B cell (primary cell): ENCODE measurements around the gene CPED1. TPM values are rescaled to one million over a fixed set of nuclear protein-coding genes. Genes with fewer than 3 reads are reported as not detected.

Experiments
- ATAC-seq: fragments of 200-7000 bp; cut with Tn5 transposase; one replicate; pipeline ENCODE4 v1.10.0; 2021; ENCODE audit warnings: low read depth, mild to moderate bottlenecking, moderate number of reproducible peaks, moderate library complexity
- CTCF ChIA-PET: fragments of 350-600 bp; sonication (Branson Sonifier 250); formaldehyde crosslinking; loops from one replicate; lab custom pipeline; 2021; ENCODE audit warnings: antibody characterized with exemption, inconsistent platforms; lab: Charles Lee
- POLR2A ChIA-PET: fragments of 350-600 bp; sonication (Branson Sonifier 250); formaldehyde crosslinking; loops from one replicate; lab custom pipeline; 2021; ENCODE audit warnings: antibody characterized with exemption; lab: Charles Lee
- DNase-seq: peaks from one replicate; pipeline ENCODE4 v3.0.0; 2013
- H2AFZ ChIP-seq: 2 replicates; pipeline ENCODE4 v1.6.1; 2012; ENCODE audit warnings: mild to moderate bottlenecking, low read depth, low read length; ENCODE audit not compliant: insufficient read depth, poor library complexity, severe bottlenecking
- H3K27ac ChIP-seq, 2 donors: 1 replicate in 1 of 2; 2 replicates in 1 of 2; pipeline ENCODE4 v1.5.1; 2012 to 2013; ENCODE audit warnings: low read length in 2 of 2, mild to moderate bottlenecking in 2 of 2, moderate library complexity in 1 of 2
- H3K27me3 ChIP-seq, 4 experiments: fragments of 200-600 bp in 1 of 4; sonication (generic) in 1 of 4; replicated peaks in 1 of 4; 1 replicate in 2 of 4; 2 replicates in 2 of 4; pipeline versions ENCODE4 v1.6.1 to v1.7.0; 2013 to 2016; ENCODE audit warnings: low read length in 3 of 4, mild to moderate bottlenecking in 2 of 4, mixed read lengths in 1 of 4, moderate library complexity in 1 of 4; ENCODE audit not compliant: insufficient read depth in 4 of 4, control insufficient read depth in 3 of 4; ENCODE audit errors: control extremely low read depth in 1 of 4
- H3K36me3 ChIP-seq, 2 experiments: replicated peaks in 1 of 2; 1 replicate in 1 of 2; 2 replicates in 1 of 2; pipeline versions ENCODE4 v1.6.1 to v1.7.1; 2013; ENCODE audit warnings: low read length in 1 of 2; ENCODE audit not compliant: insufficient read depth in 2 of 2, control insufficient read depth in 1 of 2; ENCODE audit errors: control extremely low read depth in 1 of 2, extremely low read depth in 1 of 2
- H3K4me1 ChIP-seq, 2 donors: fragments of 200-600 bp in 1 of 2; sonication (generic) in 1 of 2; 1 replicate in 1 of 2; 2 replicates in 1 of 2; pipeline versions ENCODE4 v1.5.1 to v1.6.1; 2013 to 2017; ENCODE audit warnings: low read length in 2 of 2; ENCODE audit not compliant: control insufficient read depth in 2 of 2, insufficient read depth in 2 of 2
- H3K4me2 ChIP-seq: replicated peaks from 2 replicates; pipeline ENCODE3; 2012; ENCODE audit warnings: mild to moderate bottlenecking, low read depth, low read length; ENCODE audit not compliant: poor library complexity, severe bottlenecking
- H3K4me3 ChIP-seq, 5 experiments: fragments of 200-600 bp in 1 of 5; sonication (generic) in 1 of 5; 1 replicate in 3 of 5; 2 replicates in 2 of 5; pipeline versions ENCODE4 v1.5.1 to v1.7.0; 2011 to 2016; ENCODE audit warnings: low read length in 4 of 5, mild to moderate bottlenecking in 4 of 5, low read depth in 2 of 5, control low read depth in 1 of 5, moderate library complexity in 1 of 5; ENCODE audit not compliant: insufficient read depth in 1 of 5; ENCODE audit errors: control extremely low read depth in 1 of 5, extremely low read depth in 1 of 5
- H3K79me2 ChIP-seq: fragments of 200-600 bp; sonication (generic); one replicate; pipeline ENCODE4 v1.6.0; 2016; ENCODE audit warnings: low read length; ENCODE audit not compliant: control insufficient read depth, insufficient read depth
- H3K9ac ChIP-seq: fragments of 200-600 bp; sonication (generic); 2 replicates; pipeline ENCODE4 v1.6.1; 2017; ENCODE audit warnings: mild to moderate bottlenecking, low read length, moderate library complexity
- H3K9me3 ChIP-seq, 3 donors: one replicate each; pipeline versions ENCODE4 v1.6.1 to v1.7.1; 2013; ENCODE audit warnings: low read length in 2 of 3; ENCODE audit not compliant: control insufficient read depth in 2 of 3, insufficient read depth in 1 of 3; ENCODE audit errors: control extremely low read depth in 1 of 3
- H4K20me1 ChIP-seq: 2 replicates; pipeline ENCODE4 v1.6.0; 2012; ENCODE audit warnings: mild to moderate bottlenecking, low read length; ENCODE audit not compliant: insufficient read depth, control insufficient read depth, poor library complexity, severe bottlenecking
- H3K27ac Mint-ChIP-seq: one replicate; pipeline ENCODE4 v1.8.0; 2021; ENCODE audit warnings: mixed read lengths
- H3K27me3 Mint-ChIP-seq: one replicate; pipeline ENCODE4 v1.8.0; 2021; ENCODE audit warnings: mixed read lengths
- H3K4me1 Mint-ChIP-seq: one replicate; pipeline ENCODE4 v1.8.0; 2021; ENCODE audit warnings: mixed read lengths
- H3K4me3 Mint-ChIP-seq: one replicate; pipeline ENCODE4 v1.8.0; 2021; ENCODE audit warnings: mixed read lengths
- H3K9me3 Mint-ChIP-seq: one replicate; pipeline ENCODE4 v1.8.0; 2022; ENCODE audit warnings: mixed read lengths; ENCODE audit not compliant: insufficient read depth
- CTCF ChIP-seq: fragments of 200-600 bp; IDR thresholded peaks from one replicate; pipeline ENCODE4 v1.8.0; 2022; ENCODE audit warnings: antibody characterized with exemption, mild to moderate bottlenecking
- EZH2 ChIP-seq: IDR thresholded peaks from 2 replicates; pipeline ENCODE4 v1.6.1; 2012; ENCODE audit warnings: borderline replicate concordance, low read depth, mild to moderate bottlenecking, moderate library complexity, low read length; ENCODE audit not compliant: insufficient read depth, poor library complexity, severe bottlenecking
- WGBS: methylation state at CpG from one replicate; pipeline ENCODE4 v1.1.5; 2013; ENCODE audit warnings: missing lambda C conversion rate; ENCODE audit not compliant: insufficient coverage; 5-methylcytosine and 5-hydroxymethylcytosine counted together
- intact Hi-C: fragments of 100-400 bp; cut with micrococcal nuclease; formaldehyde crosslinking; loops from one replicate; pipeline ENCODE4 v1.10.0; 2022
- polyA plus RNA-seq: library from polyadenylated mRNA; depleted of rRNA; stranded (reverse); fragments of >200 nt; gene quantifications from 2 replicates; pipeline ENCODE4 v1.2.3, GENCODE V29; 2012
- total RNA-seq, 2 donors: library from RNA; stranded (reverse); fragments of 120-200 nt in 1 of 2; gene quantifications; 1 replicate in 1 of 2; 2 replicates in 1 of 2; pipeline versions ENCODE4 v1.2.3 to v1.2.4, GENCODE V29; 2013 to 2022

Gene CPED1
- total and polyA plus RNA-seq, 2 donors (not counting 1 experiment from before 2014, with no cell fraction given): 0.44 to 3.8 TPM

- Histone ChIP-seq H3K27me3 (no peaks in the 10 kb centered on the region), H3K4me2 (no peak overlapping the region), H3K4me3 (no peak overlapping the region), H3K27ac (no peak overlapping the region), H4K20me1 (no peaks in the 10 kb centered on the region), H3K79me2 (no peaks in the 10 kb centered on the region), H3K4me1 (no peaks in the 10 kb centered on the region), H3K36me3 (no peaks in the 10 kb centered on the region), H3K9me3 (no peaks in the 10 kb centered on the region), H3K9ac (no peak overlapping the region), H2AFZ (no peak overlapping the region)
- WGBS: no CpG with 5 or more reads among the region's 5 CpGs
- H3K4me1 Mint-ChIP-seq: no peaks in the 10 kb centered on the region
- no peak for ATAC-seq
- H3K27ac Mint-ChIP-seq: no peak overlapping the region
- no peak for DNase-seq
- intact Hi-C loops: no loop called here
- H3K4me3 Mint-ChIP-seq: no peak overlapping the region
- H3K9me3 Mint-ChIP-seq: no peaks in the 10 kb centered on the region
- ChIA-PET POLR2A (no interaction called here), CTCF (interaction anchor here (1.6 kb wide), 1 partner anchor 20 kb away, joined by 5 read pairs; no protein-coding TSS in a partner anchor)
- TF ChIP-seq CTCF (no peak), EZH2 (no peak)
- H3K27me3 Mint-ChIP-seq: peaks cover 9% of the 10 kb centered on the region
Measured at GRCh38 chr7:121061677-121062582, 73.4 kb downstream of the CPED1 start.

GRCh38 chr7:121062671-121063279 is 74.3 kb downstream of the CPED1 start:
- TF ChIP-seq CTCF (no peak), EZH2 (no peak)
- Mint-ChIP-seq H3K27me3 (peaks cover 7% of the 10 kb centered on the region), H3K9me3 (no peaks in the 10 kb centered on the region), H3K4me1 (no peaks in the 10 kb centered on the region), H3K27ac (no peak overlapping the region), H3K4me3 (no peak overlapping the region)
- no peak overlapping the region for H3K9ac ChIP-seq
- H3K9me3 ChIP-seq: no peaks in the 10 kb centered on the region
- no peak for ATAC-seq
- no peak for DNase-seq
- CTCF ChIA-PET: interaction anchor here (1.6 kb wide), 1 partner anchor 19 kb away, joined by 5 read pairs; no protein-coding TSS in a partner anchor
- H3K4me2 ChIP-seq: no peak overlapping the region
- H3K4me3 ChIP-seq: no peak overlapping the region
- H3K36me3 ChIP-seq: no peaks in the 10 kb centered on the region
- H3K4me1 ChIP-seq: no peaks in the 10 kb centered on the region
- WGBS: 63% methylated on average over 3 of the region's 11 CpGs
- POLR2A ChIA-PET: no interaction called here
- no peak overlapping the region for H2AFZ ChIP-seq
- no peaks in the 10 kb centered on the region for H3K27me3 ChIP-seq
- H3K79me2 ChIP-seq: no peaks in the 10 kb centered on the region
- intact Hi-C loops: no loop called here
- H3K27ac ChIP-seq: no peak overlapping the region
- H4K20me1 ChIP-seq: no peaks in the 10 kb centered on the region
